GM21447 (cell line): ENCODE measurements around the gene DLST.
A peak's percentile ranks its signal among the peaks of the same experiment; 100 is the strongest.

Source experiments
- ATAC-seq: cut with Tn5 transposase; IDR thresholded peaks from one replicate; pipeline ENCODE4 v1.9.1; 2021; ENCODE audit not compliant: unreplicated experiment

DLST gene

DNA sequence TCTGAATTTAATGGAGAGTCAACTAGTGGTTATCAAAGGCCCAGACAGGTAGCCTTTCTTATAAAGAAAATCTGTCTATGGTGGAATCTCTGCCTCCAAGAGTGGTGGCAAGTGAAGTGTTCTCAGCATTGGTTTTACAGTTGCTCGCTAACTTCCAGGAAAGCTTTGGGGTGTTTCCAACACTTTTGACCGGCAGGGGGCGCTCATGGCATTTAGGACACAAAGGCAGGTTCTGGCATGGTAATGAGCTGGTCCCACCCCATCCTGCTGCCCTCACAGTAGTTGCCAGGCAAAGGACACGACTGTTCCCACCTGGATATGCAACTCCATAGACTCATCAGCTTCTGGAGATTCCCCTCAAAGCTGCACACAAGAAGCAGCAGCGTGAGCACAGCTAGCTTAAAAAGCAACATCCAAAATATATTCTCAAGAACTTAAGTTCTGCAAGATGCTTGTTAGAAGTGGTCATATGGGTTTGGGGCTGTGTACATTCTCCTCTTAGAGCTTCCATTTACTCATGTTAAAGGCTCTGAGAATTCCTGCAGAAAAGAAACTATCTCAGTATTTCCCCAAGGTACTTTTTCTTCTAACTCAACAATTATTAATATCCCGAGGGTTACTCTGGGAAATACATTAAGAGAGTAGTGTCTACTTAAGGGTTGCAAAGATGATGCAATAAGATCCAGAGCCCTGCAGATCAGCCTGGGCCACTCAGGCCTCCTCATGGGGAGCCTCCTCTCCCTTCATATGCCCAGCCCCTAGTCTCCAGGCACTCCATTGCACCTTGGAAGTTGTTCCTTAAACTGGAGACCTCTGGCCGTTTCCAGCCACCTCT lies 20.6 kb upstream of the DLST start:
- ATAC-seq: no peak

- ATAC-seq: no peak
These were observed 20.0 kb upstream of the DLST start for GRCh38 chr14:74861734-74862090.

DNA sequence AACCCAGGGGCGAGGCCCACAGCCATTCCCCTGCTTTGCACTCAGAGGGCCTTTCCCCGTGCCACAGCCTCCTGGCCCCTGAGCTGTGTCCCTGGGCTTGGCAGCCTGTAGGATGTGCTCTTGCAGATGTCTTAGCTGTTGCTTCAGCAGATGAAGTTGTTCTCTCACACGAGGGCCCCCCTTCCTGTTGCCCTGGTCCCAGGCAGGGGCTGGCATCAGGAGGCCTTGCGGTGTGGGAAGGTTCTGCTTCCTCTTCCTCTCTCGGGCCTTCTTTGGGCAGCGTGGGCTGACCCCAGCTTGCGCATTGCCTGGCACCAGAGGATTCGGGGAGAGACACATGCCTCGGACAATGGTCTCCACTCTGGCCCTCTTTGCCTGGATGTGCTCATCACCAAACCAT lies 18.4 kb upstream of the DLST start:
- ATAC-seq: no peak

GRCh38 chr14:74864198-74864597 lies 17.5 kb upstream of the DLST start:
- no peak for ATAC-seq

GRCh38 chr14:74865156-74865555 lies 16.6 kb upstream of the DLST start:
- no peak for ATAC-seq

DNA sequence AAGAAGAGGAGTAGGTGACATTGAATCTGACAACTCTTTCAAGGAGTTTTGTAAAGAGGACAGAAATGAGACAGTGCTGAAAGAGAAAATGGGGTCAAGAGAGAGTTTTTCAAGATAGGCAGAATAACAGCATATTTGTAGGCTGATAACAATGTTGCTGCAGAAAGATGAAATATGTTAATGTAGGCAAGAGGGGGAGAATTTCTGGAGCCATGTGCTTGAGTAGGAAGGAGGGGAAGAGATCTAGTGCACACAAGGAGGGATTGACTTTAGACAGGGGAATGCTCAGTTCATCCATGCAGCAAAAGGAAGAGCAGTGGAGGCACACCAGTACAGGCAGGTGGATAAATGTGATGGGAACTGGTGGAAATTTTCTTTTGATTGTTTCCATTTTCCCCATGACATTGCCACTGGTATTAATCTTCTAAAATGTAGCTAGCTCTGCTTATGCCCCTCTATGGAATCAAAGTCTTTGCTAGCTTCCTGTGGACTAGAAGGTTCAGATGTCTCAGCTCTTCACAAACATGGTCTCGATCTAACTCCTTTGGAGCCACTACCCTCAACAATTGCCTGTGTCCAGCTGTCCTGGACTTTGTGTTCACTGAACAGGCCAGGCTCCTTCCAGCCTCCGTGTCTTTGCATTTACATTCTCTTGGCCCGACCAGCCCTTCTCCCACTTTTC lies 14.9 kb upstream of the DLST start:
- no peak for ATAC-seq

DNA sequence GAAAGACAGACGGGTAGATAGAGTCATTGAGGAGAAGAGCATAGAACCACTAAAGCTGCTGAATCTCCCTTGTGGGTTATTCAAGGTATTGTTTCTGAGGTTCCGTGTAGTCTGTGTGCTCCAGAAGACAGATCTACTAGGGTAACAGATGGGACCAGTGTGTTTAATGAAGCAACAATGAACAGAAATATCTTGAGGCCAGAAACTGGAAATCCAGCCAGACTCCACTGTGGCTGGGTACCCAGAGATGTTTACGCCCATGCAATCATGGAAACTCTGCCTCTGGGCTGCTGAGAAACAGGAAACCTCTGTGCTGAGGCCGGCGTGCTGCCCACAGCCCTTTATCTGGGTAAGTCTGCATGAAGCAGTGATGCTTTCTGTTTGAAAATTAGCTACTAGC lies 14.0 kb upstream of the DLST start:
- ATAC-seq: no peak

- ATAC-seq: no peak
These were observed 13.0 kb upstream of the DLST start for GRCh38 chr14:74868739-74869138.

DNA sequence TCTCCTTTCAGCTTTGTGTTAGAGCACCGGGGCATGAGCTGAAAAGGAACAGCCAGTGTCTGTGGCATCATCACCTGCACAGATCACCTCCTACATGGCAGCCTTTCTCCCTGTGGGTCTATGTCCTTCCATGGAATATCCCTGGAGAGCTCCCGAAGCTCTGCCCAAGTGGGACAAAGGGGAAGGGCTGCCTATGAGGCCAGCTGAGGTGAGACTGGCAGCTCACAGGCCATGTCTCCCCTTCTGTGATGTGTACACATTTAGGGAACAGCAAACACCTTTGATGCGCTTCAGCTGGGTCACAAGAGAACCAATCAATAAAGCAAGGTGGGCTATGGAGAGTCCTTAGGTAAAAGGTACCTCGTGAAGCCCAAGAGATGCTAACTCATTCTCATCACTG lies 9.9 kb upstream of the DLST start:
- no peak for ATAC-seq

- no peak for ATAC-seq
These were observed 6.5 kb upstream of the DLST start for GRCh38 chr14:74875204-74875603.

GRCh38 chr14:74875941-74876913 lies 5.5 kb upstream of the DLST start, which contains the start of gene PROX2:
Gene PROX2 (minus strand): TSS chr14:74876145. CDS start chr14:74863834, 12,311 bp downstream.
- ATAC-seq: no peak

DNA sequence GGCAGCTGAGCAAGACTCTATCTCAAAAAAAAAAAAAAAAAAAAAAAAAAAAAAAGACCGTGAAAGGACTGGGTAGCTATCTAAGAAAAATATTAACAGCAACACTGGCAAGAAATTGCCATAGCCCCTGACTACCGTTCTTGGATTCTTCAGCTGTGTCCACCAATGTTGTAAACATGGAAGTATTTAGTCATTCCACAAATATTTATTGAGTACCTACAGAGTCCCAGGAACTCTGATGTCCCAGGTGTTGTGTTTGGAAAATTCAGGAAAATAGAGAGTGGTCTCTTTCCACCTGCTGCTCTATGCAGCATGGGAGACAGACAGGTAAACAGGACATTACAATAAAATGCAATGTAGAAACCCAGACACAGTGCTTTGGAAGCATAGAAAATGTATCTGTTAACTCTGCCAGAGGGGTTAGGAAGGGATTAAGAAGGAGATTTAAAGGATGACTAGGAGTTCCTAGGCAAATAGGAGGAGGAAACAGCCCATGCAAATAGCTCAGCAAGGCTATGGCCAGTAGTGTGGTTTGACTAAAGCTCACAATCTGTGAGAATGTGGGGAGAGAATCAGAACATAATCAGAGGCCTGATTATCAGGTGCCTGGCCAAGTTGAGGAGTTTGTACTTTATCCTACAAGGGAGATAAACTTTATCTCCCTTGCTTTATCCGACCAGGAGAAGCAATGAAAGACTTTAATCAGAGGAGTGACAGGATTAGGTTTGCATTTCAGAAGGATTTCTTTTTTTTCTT lies 2.1 kb upstream of the DLST start:
- no peak for ATAC-seq

GRCh38 chr14:74882103-74882920 lies 596 bp downstream of the DLST start:
- ATAC-seq: peak; percentile 28

- ATAC-seq: no peak
These were observed 4.3 kb downstream of the DLST start for GRCh38 chr14:74886001-74886400.

- no peak for ATAC-seq
These were observed 6.7 kb downstream of the DLST start for GRCh38 chr14:74888164-74889158.

- ATAC-seq: no peak
These were observed 8.5 kb downstream of the DLST start for GRCh38 chr14:74890262-74890661.

DNA sequence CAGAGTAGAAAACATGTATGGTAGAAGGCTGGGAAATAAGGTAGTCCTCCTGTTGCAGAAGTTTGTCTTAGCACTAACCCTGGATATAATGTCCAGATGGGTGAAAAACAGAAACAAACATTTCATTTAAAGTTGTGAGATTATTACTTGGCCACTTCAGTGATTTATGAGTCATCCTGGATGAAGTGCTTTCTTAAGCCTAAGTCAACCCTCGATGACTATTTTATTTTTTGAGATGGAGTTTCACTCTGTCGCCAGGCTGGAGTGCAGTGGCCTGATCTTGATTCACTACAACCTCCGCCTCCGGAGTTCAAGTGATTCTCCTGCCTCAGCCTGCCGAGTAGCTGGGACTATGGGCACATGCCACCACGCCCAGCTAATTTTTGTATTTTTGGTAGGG lies 10.2 kb downstream of the DLST start:
- no peak for ATAC-seq

- no peak for ATAC-seq
These were observed 11.0 kb downstream of the DLST start for GRCh38 chr14:74892745-74893144.
